Retina (tissue), 1 donor: ENCODE results near the gene C1orf56.

Experiments
- DNase-seq: peaks from one replicate; pipeline ENCODE4 v3.0.0-alpha.2; 2016

C1orf56 gene

GRCh38 chr1:151047591-151047924 lies at the start of gene C1orf56:
Gene C1orf56 (plus strand): TSS chr1:151047751. CDS start chr1:151047848, 97 bp downstream.
- peak; percentile 90 for DNase-seq

DNA sequence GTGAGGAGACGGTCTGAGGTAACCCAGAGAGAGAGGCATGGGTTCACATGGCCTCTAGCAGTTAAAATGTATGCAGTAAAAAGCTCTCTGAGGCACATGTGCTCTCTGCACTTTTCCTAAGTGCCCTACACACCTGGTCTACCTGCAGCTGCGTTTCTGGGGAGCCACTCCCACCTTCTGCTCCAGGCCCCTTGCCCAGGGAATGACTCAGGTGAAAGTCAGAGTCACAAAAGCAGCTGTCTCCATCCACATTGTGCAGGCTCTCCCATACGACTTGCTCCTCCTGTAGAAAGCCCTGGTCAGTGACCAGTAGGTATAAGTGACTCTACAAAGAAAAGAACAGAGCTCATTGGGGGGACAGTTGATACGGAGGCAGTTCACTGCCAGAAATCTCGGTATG lies 49.6 kb upstream of the C1orf56 start:
- no peak for DNase-seq

DNA sequence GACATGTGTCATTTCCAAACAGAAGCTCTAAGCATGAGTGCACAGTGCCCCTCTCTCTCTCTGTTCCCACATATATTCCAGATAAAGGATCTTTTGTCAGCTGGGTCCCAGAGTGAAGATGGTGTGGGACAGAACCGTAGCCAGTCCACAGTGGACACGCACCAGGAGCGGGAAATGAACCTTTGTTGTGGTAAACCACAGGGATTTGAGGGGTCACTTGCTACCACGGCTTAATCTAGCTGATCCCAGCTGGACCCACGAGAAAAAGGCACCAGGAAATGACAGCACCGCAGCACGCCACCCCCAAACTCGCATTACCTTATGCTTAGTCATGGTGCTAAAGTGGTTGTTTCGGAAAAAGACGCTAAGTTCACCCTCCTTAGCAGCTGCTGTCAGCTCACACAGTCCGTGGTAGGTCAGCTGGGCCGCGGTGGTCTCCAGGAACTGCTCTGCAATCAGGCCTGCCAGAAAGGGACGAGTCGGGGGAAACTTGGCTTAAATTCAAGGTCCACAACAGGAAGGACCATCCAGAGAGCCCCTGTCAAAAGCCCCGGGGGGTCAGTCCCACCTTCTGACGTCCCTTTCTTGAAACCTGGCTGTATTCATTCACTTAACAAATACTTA lies 48.4 kb upstream of the C1orf56 start:
- DNase-seq = no peak

- no peak for DNase-seq
These were observed 47.6 kb upstream of the C1orf56 start for GRCh38 chr1:150999926-151000325.

GRCh38 chr1:151000408-151000807 lies 47.1 kb upstream of the C1orf56 start:
- no peak for DNase-seq

DNA sequence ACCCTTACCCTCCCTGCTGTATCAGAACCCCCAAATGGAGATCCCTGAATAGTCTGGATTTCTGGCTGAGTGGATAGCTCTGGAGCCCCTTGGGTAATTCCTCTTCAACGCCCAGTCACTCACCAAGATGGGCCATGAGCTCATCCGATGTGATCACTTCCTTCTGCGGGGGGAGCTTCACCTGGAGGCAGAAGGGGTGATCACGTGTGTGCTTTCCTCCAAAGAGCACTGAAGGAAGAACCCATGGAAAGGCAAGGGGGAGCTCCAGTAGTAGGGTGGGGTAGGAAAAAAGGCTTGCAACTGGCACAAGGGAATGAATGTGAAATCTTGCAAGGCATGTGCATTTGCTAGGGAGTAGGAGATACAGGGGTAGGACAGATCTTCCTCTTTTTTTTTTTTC lies 45.9 kb upstream of the C1orf56 start:
- no peak for DNase-seq

- no peak for DNase-seq
These were observed 45.5 kb upstream of the C1orf56 start for GRCh38 chr1:151002051-151002450.

DNA sequence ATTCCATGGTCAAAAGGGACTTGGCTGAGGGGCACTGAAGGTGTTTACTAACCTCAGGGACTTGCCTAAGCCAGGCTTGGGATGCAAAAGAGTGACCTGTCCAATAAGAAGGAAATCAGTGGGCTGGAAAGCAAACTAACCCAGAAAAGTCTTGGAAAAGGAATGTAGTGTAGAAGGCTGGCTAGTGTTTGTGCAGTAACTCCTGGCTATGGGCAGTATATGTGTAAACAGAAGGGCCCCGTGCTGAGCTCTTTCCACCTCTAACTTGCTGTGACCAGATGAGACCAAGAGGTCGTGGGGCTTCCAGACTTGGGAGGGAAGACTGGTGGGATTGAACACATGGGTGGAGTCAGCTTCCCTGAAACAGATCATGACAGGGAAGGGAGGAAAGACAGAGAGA lies 44.9 kb upstream of the C1orf56 start:
- DNase-seq = no peak

- no peak for DNase-seq
These were observed 44.4 kb upstream of the C1orf56 start for GRCh38 chr1:151003180-151003579.

DNA sequence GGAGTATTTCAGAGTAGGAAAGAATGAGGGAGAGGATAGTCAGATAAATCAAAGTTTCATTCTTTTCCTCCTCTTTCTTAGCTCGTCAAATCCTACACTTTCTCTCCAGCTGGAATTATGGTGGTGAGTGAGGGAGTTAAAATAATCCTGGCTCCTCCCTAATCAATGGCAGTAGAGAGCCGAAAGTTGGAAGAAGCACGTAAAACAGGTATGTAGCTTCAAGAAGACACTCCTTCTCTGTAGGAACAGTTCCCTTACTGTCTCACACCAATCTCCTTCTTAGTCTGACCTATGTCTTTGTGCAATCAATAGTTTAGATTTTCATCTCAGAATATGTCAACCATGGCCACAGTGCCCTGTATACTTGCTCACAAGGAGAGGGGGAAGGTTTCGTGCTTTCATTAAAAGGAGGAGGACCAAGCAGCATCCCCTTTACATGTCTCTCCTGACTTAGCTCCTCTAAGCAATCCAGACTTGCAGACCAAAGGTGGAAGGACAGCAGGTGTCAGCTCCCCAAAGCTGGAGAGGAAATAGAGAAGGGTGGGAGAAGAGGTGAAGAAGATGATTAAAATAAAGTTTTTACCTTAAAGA lies 41.7 kb upstream of the C1orf56 start:
- DNase-seq = no peak

DNA sequence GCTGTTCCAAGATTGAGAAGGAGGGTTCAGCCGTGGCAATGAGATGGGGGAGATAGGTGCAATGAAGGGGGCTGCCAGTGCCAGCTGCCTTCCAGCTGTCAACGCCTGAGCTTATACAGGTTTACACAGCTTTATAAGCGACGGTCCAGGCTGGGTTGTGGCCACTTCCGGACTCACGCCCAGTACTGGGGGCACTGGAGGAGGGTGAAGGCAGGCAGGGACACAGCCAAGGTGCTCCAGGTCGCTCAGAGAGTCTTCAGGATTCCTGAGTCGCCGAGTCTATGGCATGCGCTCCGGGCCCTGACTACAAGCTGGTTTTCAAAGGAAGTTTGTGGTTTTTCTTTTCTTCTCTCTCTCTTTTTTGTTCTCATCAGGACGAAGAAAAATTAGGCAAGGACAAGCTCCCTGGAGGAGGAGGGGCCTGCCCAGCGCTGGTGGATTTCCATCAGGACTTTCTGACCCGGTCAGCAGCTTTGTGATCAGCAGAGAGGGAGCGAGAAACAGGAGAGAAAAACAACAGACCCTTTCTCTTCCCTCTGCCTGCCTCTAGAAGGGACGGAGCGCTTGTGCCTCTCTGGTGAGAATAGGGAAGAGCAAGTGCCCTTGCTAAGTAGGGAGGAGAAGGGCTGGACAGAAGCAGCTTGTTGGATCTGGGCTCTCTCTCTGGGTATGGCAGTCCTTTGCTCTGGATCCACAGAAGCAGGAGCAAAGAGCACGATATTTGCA lies 41.1 kb upstream of the C1orf56 start, which contains the start of gene MINDY1:
MINDY1 (minus strand) TSS at position 576 of the 726 bp plus-strand sequence. CDS start 4,285 bp downstream, outside the sequence.
- peak; percentile 85 for DNase-seq

DNA sequence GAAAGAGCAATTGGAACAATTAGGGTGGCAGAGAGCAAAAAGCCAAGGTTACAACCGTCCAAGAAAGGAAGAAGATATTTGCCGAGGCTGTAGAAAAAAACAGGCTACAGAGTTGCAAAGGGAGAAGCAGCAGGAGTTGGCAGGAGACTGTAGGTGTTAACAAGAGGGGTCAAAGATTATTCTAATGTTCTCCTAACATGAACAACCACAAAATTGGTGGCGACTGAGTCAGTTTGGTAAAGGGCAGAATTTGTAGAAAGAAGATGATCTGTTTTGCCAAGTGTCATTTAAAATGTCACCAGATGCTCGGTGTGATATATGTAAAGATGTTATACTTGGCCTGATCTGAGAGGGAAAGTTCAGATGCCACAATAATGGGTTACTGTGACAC lies 39.7 kb upstream of the C1orf56 start:
- DNase-seq = no peak

DNA sequence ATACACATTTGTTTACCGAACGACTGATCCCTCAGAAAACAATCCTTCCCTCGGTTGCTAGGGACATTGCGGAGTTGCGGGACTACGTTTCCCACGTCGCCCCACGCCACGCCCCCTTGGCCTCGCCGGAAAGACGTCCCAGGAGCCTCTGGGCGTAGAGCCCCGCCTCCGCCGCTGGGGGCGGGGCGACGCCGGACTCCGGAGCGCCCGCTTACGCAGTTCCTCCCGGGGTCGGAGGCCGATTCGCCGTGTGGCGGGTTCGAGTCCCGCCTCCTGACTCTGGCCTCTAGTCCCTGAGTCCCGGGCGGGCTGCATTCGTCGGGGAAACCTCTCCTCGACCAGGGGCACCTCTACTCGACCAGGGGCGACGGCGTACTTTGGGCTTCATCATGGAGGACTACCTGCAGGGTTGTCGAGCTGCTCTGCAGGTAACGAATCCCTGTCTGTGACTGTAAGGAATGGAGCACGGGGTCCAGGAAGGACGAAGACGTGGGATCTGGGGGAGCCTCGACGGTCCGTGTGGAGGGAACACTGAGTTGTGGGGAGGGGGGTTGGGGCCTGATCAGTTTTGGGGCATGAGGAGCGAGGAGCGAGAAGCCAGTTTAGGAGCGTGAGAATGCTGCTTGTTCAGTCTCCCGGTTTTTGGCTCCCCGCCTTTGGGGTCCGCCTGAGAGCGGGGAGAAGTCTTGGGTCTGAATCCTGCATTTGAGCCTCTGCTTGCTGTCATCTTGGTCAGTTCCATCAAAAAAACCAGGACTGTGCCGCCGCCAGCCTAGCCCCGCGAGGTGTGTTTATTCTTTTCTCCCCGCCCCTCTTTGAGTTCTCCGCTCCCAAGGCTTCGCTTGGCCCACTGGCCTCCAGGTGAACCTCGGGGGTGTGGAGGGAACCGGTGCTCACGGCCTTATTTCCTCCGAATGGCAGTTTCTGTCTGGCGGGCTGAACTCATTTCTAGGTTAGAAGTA lies 39.0 kb upstream of the C1orf56 start, which contains the start of gene PRUNE1:
PRUNE1 (plus strand) TSS at position 206 of the 962 bp plus-strand sequence; CDS start at position 390, 184 bp downstream.
- peak; percentile 96 for DNase-seq

DNA sequence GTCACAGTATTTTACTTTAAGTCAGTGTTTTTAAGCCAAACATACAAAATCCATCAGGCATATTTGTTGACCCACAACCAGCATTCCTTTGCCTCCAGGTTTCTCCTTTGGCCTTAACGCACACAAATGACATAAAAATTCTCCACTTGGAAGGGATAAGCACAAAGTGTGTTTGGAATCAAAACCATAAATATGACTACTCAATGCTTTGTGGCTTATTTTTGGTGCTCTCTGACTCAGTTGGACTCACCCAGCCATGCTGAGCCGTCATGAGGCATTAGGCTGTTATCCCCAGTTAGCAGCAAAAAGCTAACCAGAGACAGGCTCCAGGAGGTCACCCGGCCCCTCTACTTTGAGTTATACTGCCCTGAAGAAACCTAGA lies 38.4 kb upstream of the C1orf56 start:
- no peak for DNase-seq

DNA sequence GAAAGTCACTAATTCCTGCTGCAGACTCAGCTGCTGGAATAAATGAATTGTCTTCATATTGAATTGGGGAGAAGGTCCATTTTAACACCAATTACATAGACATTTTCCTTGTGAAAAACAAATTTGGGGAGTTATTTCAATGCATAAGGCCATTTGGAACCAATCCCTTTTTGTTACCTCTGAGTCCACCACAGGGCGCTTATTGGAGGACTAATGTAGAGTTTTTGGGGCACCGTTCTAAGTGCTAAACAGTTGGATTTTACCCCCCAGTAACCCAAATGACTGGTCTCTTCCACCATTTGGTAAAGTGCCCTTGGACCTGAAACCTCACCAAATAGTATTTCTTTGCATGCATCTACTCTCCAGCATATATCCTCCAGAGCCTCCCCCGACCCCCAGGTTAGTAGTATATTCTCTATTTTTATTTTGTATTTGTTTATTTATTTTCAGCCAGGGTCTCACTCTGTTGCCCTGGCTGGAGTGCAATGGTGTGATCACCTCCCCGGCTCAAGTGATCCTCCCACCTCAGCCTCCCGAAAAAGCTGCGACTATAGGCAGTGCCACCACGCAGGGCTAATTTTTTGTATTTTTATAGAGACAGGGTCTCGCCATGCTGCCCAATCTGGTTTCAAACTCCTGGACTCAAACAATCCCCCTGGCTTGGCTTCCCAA lies 37.7 kb upstream of the C1orf56 start:
- DNase-seq = no peak

DNA sequence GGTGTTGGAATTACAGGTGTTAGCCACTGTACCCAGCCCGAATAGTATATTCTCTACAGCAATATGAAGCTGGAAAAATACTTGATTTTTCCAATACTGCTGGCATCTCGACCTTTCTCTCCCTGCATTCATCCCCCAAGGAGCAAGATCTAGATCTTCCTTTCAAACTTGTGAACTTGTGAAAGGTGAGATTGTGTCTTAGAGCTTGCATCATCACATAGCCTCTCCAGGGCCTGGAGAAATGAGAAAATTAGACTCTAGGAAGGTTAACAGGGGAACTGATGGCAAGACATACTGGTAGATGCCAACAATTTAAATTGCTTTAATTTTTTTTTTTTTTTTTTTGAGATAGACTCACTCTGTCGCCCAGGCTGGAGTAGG lies 37.2 kb upstream of the C1orf56 start:
- DNase-seq = no peak

GRCh38 chr1:151011154-151011850 lies 36.2 kb upstream of the C1orf56 start:
- no peak for DNase-seq

GRCh38 chr1:151012684-151013471 lies 34.7 kb upstream of the C1orf56 start:
- no peak for DNase-seq

DNA sequence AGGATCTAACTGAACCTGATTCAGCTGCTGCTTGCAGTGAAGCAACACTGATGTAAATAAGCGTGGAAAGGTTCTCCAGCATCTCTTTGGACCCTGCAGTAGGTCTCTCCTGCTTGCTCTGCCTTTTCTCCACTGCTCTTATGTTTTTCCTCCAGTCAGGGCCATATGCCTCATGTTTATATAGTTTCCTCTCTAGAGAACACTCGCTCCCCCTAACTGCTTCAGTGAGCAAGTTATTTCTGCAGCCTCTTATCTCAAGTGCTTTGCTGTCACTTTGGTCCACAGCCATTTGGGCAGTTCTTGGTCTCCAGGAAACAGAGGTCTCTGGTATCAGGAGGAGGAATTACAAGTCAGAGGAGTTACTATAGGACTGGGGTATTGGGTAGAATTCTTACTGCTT lies 34.0 kb upstream of the C1orf56 start:
- DNase-seq = no peak

DNA sequence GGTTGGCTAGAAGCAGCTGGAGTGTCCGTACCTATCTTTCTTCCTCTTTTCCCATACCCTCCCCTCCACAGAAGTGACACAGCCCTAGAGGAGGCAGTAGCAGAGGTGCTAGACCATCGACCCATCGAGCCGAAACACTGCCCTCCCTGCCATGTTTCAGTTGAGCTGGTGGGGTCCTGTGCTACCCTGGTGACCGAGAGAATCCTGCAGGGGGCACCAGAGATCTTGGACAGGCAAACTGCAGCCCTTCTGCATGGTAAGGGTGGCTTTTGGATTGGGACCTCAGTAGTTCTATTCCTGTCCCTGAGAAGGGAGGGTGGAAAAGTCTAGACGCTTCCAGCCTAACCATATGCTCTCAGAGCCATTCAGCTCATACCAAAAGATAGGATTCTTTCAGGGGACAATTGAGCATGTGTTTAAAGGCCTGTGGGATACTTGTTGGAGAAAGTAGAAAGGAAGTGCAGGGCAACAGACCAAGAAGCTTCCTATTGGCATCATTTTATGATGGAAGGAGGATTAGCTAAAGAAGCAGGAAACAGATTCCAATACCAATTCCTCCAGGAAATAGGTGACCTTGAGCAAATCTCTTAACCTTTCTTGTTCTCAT lies 22.9 kb upstream of the C1orf56 start:
- DNase-seq = peak; percentile 64

- DNase-seq = no peak
These were observed 21.1 kb upstream of the C1orf56 start for GRCh38 chr1:151026460-151026859.
